SK-N-SH (cell line): ENCODE data around the gene KIFAP3. TPM values are rescaled to one million over a fixed set of nuclear protein-coding genes. Genes with fewer than 3 reads are reported as not detected.
"Not testable (repeated sequence)": the region's sequence is repeated elsewhere in the genome, so short reads cannot be mapped to it uniquely, and the experiment has no call there.

Experiments used
- CTCF ChIA-PET: fragments of 300-600, 350-600 bp; formaldehyde crosslinking; extraction: SDS; loops from one replicate; lab custom pipeline; 2021; lab: Yijun Ruan, JAX
- POLR2A ChIA-PET: fragments of 350-600 bp; sonication (Branson Sonifier 250); formaldehyde crosslinking; extraction: SDS; loops from one replicate; lab custom pipeline; 2020; ENCODE audit warnings: antibody characterized with exemption, inconsistent platforms; lab: Yijun Ruan, JAX
- DNase-seq: peaks from one replicate; pipeline ENCODE4 v3.0.0; 2012
- H2AFZ ChIP-seq: fragments of 200-600 bp; sonication (generic); 2 replicates; pipeline ENCODE4 v1.8.1; 2016; ENCODE audit warnings: antibody characterized with exemption, mild to moderate bottlenecking, low read depth
- H3F3A ChIP-seq: fragments of 200-600 bp; sonication (generic); replicated peaks from 2 replicates; pipeline ENCODE3; 2016; ENCODE audit warnings: antibody characterized with exemption, mild to moderate bottlenecking; ENCODE audit not compliant: insufficient read depth
- H3K27ac ChIP-seq, 2 experiments: fragments of 200-500 bp in 1 of 2; fragments of 200-600 bp in 1 of 2; sonication (Bioruptor generic) in 1 of 2; sonication (generic), shearing (Covaris generic) in 1 of 2; 2 replicates each; pipeline versions ENCODE4 v1.5.1 to v1.6.1; 2014 to 2016; ENCODE audit warnings: low read depth in 2 of 2, inconsistent platforms in 1 of 2, low read length in 1 of 2, mild to moderate bottlenecking in 1 of 2, mixed read lengths in 1 of 2
- H3K27me3 ChIP-seq: fragments of 200-600 bp; sonication (generic), shearing (Covaris generic); 2 replicates; pipeline ENCODE4 v1.6.1; 2016; ENCODE audit warnings: mixed run types; ENCODE audit not compliant: insufficient read depth
- H3K36me3 ChIP-seq, 2 experiments: fragments of 200-500 bp in 1 of 2; fragments of 200-600 bp in 1 of 2; sonication (Bioruptor generic) in 1 of 2; sonication (generic) in 1 of 2; replicated peaks in 1 of 2; 2 replicates each; pipeline versions ENCODE3 to v1.5.1; 2014 to 2016; ENCODE audit warnings: low read length in 1 of 2, mild to moderate bottlenecking in 1 of 2; ENCODE audit not compliant: insufficient read depth in 2 of 2, control insufficient read depth in 1 of 2
- H3K4me1 ChIP-seq, 2 experiments: fragments of 200-500 bp in 1 of 2; fragments of 200-600 bp in 1 of 2; sonication (Bioruptor generic) in 1 of 2; sonication (generic), shearing (Covaris generic) in 1 of 2; 2 replicates each; pipeline versions ENCODE4 v1.5.1 to v1.6.1; 2014 to 2016; ENCODE audit warnings: low read depth in 1 of 2, low read length in 1 of 2, mixed run types in 1 of 2; ENCODE audit not compliant: insufficient read depth in 2 of 2, control insufficient read depth in 1 of 2
- H3K4me2 ChIP-seq: fragments of 200-600 bp; sonication (generic), shearing (Covaris generic); 2 replicates; pipeline ENCODE4 v1.6.1; 2017; ENCODE audit warnings: mixed run types
- H3K4me3 ChIP-seq, 2 experiments: fragments of 200-500 bp in 1 of 2; fragments of 200-600 bp in 1 of 2; sonication (Bioruptor generic) in 1 of 2; sonication (generic), shearing (Covaris generic) in 1 of 2; 2 replicates each; pipeline versions ENCODE4 v1.5.1 to v1.8.1; 2014 to 2016; ENCODE audit warnings: low read depth in 2 of 2, inconsistent platforms in 1 of 2, low read length in 1 of 2, mild to moderate bottlenecking in 1 of 2, mixed read lengths in 1 of 2, moderate library complexity in 1 of 2
- H3K79me2 ChIP-seq: fragments of 200-600 bp; sonication (generic); 2 replicates; pipeline ENCODE4 v1.8.1; 2017; ENCODE audit warnings: mild to moderate bottlenecking; ENCODE audit not compliant: insufficient read depth
- H3K9ac ChIP-seq: fragments of 200-600 bp; sonication (generic); 2 replicates; pipeline ENCODE4 v1.6.1; 2017; ENCODE audit warnings: mixed run types
- H3K9me2 ChIP-seq: fragments of 200-600 bp; sonication (generic); 2 replicates; pipeline ENCODE4 v1.6.1; 2017; ENCODE audit warnings: mixed run types
- H3K9me3 ChIP-seq: fragments of 200-600 bp; sonication (generic); 2 replicates; pipeline ENCODE4 v1.6.1; 2017; ENCODE audit warnings: mixed run types, mild to moderate bottlenecking, moderate library complexity
- H4K20me1 ChIP-seq: fragments of 200-600 bp; sonication (generic); 2 replicates; pipeline ENCODE4 v1.6.1; 2017; ENCODE audit warnings: mild to moderate bottlenecking, mixed run types; ENCODE audit not compliant: insufficient read depth
- FOXJ3 ChIP-seq: sonication (generic); formaldehyde crosslinking; IDR thresholded peaks from 2 replicates; pipeline ENCODE4 v1.5.1; 2020; ENCODE audit warnings: mild to moderate bottlenecking, missing genetic modification reagents
- FOXM1 ChIP-seq: IDR thresholded peaks from 2 replicates; pipeline ENCODE4 v1.4.0; 2012; ENCODE audit warnings: low read depth, mild to moderate bottlenecking
- GATA2 ChIP-seq: sonication (generic); formaldehyde crosslinking; IDR thresholded peaks from 2 replicates; pipeline ENCODE4 v1.5.0; 2020; ENCODE audit warnings: mild to moderate bottlenecking, missing genetic modification reagents
- RCOR1 ChIP-seq: fragments of 150-350 bp; IDR thresholded peaks from 2 replicates; pipeline ENCODE4 v1.6.1; 2017; ENCODE audit warnings: antibody characterized with exemption, low read length
- SIN3A ChIP-seq: IDR thresholded peaks from 2 replicates; pipeline ENCODE4 v1.6.1; 2012; ENCODE audit warnings: low read depth, mild to moderate bottlenecking, low read length, moderate library complexity, borderline replicate concordance
- TAF1 ChIP-seq: IDR thresholded peaks from 2 replicates; pipeline ENCODE4 v1.6.1; 2012; ENCODE audit warnings: low read depth, mild to moderate bottlenecking, low read length, moderate library complexity, borderline replicate concordance
- TCF12 ChIP-seq: IDR thresholded peaks from 2 replicates; pipeline ENCODE4 v1.4.0; 2012
- WGBS: methylation state at CpG from one replicate; pipeline ENCODE4 v1.1.6; 2017; ENCODE audit warnings: low lambda C conversion rate; 5-methylcytosine and 5-hydroxymethylcytosine counted together
- polyA plus RNA-seq, 3 experiments: library from polyadenylated mRNA; depleted of rRNA; stranded (reverse); fragments of >200 nt; gene quantifications; 2 replicates each; pipeline ENCODE4 v1.2.3, GENCODE V29; 2012
- TF ChIP-seq, protein P1 (sequence below): IDR thresholded peaks from 2 replicates; pipeline ENCODE4 v1.4.0; 2012; ENCODE audit warnings: low read depth

KIFAP3 gene
- polyA plus RNA-seq, 1 of the 3 experiments (the other 2 are of a cell fraction) = 10.7 TPM

DNA sequence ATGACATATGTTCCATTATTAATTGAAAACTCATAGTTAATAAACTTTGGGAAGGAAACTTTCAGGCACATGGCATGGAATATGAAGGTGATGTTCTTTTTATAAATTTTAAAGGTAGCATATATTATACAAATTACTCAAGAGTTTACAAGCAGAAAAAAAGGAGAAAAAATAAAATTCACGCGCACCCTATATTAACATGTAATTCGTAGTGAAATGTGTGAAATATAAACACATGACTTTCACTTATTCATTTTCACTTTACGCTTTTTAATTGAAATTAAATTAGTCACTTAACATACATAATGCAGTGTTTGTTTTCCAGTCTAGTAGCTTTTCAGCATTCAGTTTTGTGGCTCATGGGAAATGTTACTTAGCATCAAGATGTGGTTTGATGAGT is 153.4 kb downstream of the KIFAP3 start:
- no peaks in the 10 kb centered on the region for H3K9me3 ChIP-seq
- H3K9me2 ChIP-seq = no peaks in the 10 kb centered on the region
- no peak overlapping the region for H3K4me2 ChIP-seq
- H3K4me3 ChIP-seq = no peak overlapping the region
- TF ChIP-seq RCOR1 (no peak), GATA2 (CRISPR knock-in tag) (no peak), TAF1 (no peak)
- TF ChIP-seq, all 33 proteins: peak for 0
- 94% methylated on average over 4 of the region's 4 CpGs for WGBS
- Histone ChIP-seq H3K27me3 (no peaks in the 10 kb centered on the region), H3K79me2 (no peaks in the 10 kb centered on the region), H3K4me1 (peaks cover 0 to 11% of the 10 kb centered on the region in 2 experiments; a peak in 2 of 4 replicates), H3K9ac (no peak overlapping the region), H3K27ac (no peak overlapping the region), H4K20me1 (no peaks in the 10 kb centered on the region), H3K36me3 (peaks cover 6 to 9% of the 10 kb centered on the region in 2 experiments), H3F3A (no peaks in the 10 kb centered on the region), H2AFZ (no peak overlapping the region)
- CTCF ChIA-PET = no interaction called here
- DNase-seq = no peak
- POLR2A ChIA-PET = no interaction called here

DNA sequence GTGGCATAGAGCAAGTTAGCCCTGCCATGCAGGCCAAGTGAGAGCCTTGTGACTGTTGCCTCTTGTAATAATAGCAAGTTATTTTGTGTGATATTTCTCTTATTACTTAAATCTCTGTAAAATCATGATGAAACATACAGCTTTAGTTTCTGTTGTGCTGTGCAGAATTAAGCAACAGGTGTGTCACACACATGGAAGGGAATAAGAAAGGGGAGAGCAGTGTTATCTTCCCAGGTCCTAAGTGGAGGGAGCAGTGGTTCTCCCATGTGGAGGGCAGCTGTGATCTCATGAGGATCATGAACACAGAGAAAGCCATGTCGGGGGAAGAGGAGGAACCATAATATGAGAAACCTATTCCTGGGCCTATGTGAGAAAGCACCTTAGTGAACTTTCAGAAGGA is 155.6 kb downstream of the KIFAP3 start:
- 94% methylated on average over 1 of the region's 1 CpG for WGBS
- H3K4me2 ChIP-seq = no peak overlapping the region
- H3K36me3 ChIP-seq = peaks cover 6 to 9% of the 10 kb centered on the region in 2 experiments
- ChIA-PET CTCF (interaction anchor here (1.4 to 1.7 kb wide), 2 partner anchors 10 to 11 kb away, joined by 4 read pairs; no protein-coding TSS in a partner anchor), POLR2A (no interaction called here)
- H3K4me1 ChIP-seq = peaks cover 0 to 10% of the 10 kb centered on the region in 2 experiments; a peak in 3 of 4 replicates
- DNase-seq = no peak
- H4K20me1 ChIP-seq = no peaks in the 10 kb centered on the region
- TF ChIP-seq FOXM1 = no peak
- no peak for TF ChIP-seq RCOR1
- TF ChIP-seq SIN3A = no peak
- TF ChIP-seq TCF12 = no peak
- no peak for TF ChIP-seq FOXJ3 (CRISPR knock-in tag)
- TF ChIP-seq, protein P1, sequence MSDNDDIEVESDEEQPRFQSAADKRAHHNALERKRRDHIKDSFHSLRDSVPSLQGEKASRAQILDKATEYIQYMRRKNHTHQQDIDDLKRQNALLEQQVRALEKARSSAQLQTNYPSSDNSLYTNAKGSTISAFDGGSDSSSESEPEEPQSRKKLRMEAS = no peak
- no peak for TF ChIP-seq GATA2 (CRISPR knock-in tag)
- H3K9me2 ChIP-seq = no peaks in the 10 kb centered on the region
- H3F3A ChIP-seq = peaks cover 11% of the 10 kb centered on the region
- H3K27me3 ChIP-seq = no peaks in the 10 kb centered on the region
- no peak overlapping the region for H2AFZ ChIP-seq
- H3K4me3 ChIP-seq = no peak overlapping the region
- no peak overlapping the region for H3K9ac ChIP-seq
- no peaks in the 10 kb centered on the region for H3K9me3 ChIP-seq
- H3K27ac ChIP-seq = no peak overlapping the region
- no peaks in the 10 kb centered on the region for H3K79me2 ChIP-seq

DNA sequence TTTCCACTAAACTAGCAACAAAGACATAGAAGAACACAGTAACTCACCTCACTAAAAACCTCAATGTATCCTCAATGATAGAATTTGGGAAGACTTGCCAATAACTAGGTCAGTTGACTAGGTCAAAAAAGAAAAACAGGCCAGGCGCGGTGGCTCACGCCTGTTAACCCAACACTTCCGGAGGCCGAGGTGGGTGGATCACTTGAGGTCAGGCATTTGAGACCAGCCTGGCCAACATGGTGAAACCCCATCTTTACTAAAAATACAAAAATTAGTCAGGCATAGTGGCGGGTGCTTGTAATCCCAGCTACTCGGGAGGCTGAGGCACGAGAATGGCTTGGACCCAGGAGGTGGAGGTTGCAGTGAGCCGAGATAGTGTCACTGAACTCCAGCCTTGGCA is 156.3 kb downstream of the KIFAP3 start:
- Histone ChIP-seq H3F3A (peaks cover 11% of the 10 kb centered on the region), H3K4me1 (peaks cover 0 to 11% of the 10 kb centered on the region in 2 experiments; a peak in 3 of 4 replicates)
- H3K79me2 ChIP-seq, H3K9ac ChIP-seq, H3K27me3 ChIP-seq, DNase-seq, POLR2A ChIA-PET, H3K4me2 ChIP-seq, H2AFZ ChIP-seq, H3K4me3 ChIP-seq, H3K9me2 ChIP-seq, H3K36me3 ChIP-seq, H4K20me1 ChIP-seq, H3K27ac ChIP-seq, H3K9me3 ChIP-seq: not testable (repeated sequence)
- CTCF ChIA-PET = interaction anchor here (1.4 to 1.7 kb wide), 2 partner anchors 10 to 12 kb away, joined by 4 read pairs; no protein-coding TSS in a partner anchor
- WGBS = 98% methylated on average over 9 of the region's 9 CpGs
